Adrenal gland (tissue), 5 donors: ENCODE data around the gene RELA.

Source experiments
- POLR2A ChIP-seq, 2 donors: fragments of 450-650 bp; IDR thresholded peaks; one replicate each; pipeline ENCODE4 v1.6.1; 2017; ENCODE audit warnings: antibody characterized with exemption in 2 of 2, mild to moderate bottlenecking in 2 of 2, moderate library complexity in 1 of 2
- TF ChIP-seq, protein P1 (sequence below), 6 experiments: fragments of 450-650 bp in 4 of 6; fragments of 200-600 bp in 2 of 6; sonication (generic) in 1 of 6; IDR thresholded peaks; 1 replicate in 5 of 6; 2 replicates in 1 of 6; pipeline versions ENCODE4 v1.5.1 to v1.8.0; 2016 to 2021; ENCODE audit warnings: antibody characterized with exemption in 6 of 6, mild to moderate bottlenecking in 2 of 6, moderate library complexity in 1 of 6
- donor health status: DM: no; HTN: no; CAD: no.

DNA sequence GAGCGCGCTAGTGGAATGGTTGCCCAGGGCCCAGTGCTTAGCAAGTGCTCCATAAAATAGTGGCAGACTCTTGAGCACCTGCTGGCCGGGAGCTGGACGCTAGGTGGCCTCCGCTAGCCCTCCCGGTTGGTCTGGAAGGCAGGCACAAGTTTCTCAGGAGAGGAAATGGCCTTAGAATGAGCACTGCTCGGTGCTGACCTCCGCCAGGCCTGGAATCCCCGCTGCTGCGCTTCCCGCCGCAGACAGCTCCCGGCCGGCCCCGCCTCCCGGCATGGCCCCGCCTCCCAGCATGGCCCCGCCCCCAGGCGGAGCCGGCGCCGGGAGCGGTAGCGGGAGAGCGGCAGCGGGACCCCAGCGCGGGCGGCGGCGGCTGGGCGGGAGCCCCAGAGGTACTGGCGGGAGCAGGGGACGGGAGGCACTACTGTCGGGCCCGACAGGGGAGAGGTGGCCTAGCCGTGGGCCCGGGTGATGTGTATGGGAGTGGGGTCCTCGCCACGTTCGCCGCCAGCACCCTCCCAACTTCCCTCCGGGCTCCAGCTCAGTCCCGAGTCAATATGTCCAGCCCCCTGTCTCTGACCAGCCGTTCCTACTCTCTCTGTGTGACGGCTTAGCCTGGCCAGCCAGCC is 24.8 kb downstream of the RELA start, which contains the start of gene SIPA1:
- TF ChIP-seq, protein P1, sequence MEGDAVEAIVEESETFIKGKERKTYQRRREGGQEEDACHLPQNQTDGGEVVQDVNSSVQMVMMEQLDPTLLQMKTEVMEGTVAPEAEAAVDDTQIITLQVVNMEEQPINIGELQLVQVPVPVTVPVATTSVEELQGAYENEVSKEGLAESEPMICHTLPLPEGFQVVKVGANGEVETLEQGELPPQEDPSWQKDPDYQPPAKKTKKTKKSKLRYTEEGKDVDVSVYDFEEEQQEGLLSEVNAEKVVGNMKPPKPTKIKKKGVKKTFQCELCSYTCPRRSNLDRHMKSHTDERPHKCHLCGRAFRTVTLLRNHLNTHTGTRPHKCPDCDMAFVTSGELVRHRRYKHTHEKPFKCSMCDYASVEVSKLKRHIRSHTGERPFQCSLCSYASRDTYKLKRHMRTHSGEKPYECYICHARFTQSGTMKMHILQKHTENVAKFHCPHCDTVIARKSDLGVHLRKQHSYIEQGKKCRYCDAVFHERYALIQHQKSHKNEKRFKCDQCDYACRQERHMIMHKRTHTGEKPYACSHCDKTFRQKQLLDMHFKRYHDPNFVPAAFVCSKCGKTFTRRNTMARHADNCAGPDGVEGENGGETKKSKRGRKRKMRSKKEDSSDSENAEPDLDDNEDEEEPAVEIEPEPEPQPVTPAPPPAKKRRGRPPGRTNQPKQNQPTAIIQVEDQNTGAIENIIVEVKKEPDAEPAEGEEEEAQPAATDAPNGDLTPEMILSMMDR (IDR thresholded peaks at IDR 0.05), result peak; percentile 5 to 61 (median 45)
- peak; percentile 21 to 57 for TF ChIP-seq POLR2A (IDR thresholded peaks at IDR 0.05)
